Astrocyte of the spinal cord (primary cell): Measurements from ENCODE around the gene AKT2.

Experiments used
- DNase-seq: peaks from one replicate; pipeline ENCODE4 v3.0.0; 2011; ENCODE audit warnings: low read depth, low spot score
- H3K4me3 ChIP-seq: 2 replicates; pipeline ENCODE4 v1.5.1; 2011; ENCODE audit warnings: low read depth, mild to moderate bottlenecking, low read length, moderate library complexity
- CTCF ChIP-seq: IDR thresholded peaks from 2 replicates; pipeline ENCODE4 v1.5.1; 2012; ENCODE audit warnings: low read depth, mild to moderate bottlenecking, low read length, inconsistent platforms
- in situ Hi-C: cut with HindIII; loops from 2 replicates; pipeline ENCODE4 v1.10.0; 2017; ENCODE audit warnings: low sequenced_read_pairs

Gene AKT2

GRCh38 chr19:40246292-40247073, 38.7 kb downstream of the AKT2 start:
- no peak for DNase-seq
- in situ Hi-C loops: no loop called here

GRCh38 chr19:40245506-40246128, 39.5 kb downstream of the AKT2 start:
- DNase-seq: no peak
- in situ Hi-C loops: no loop called here
- H3K4me3 ChIP-seq: no peak overlapping the region
- no peak for TF ChIP-seq CTCF

More at GRCh38 chr19:40246292-40247073, 38.7 kb downstream of the AKT2 start:
- TF ChIP-seq CTCF: no peak
- H3K4me3 ChIP-seq: no peak overlapping the region

- DNase-seq: no peak
- TF ChIP-seq CTCF: no peak
- no peak overlapping the region for H3K4me3 ChIP-seq
- in situ Hi-C loops: no loop called here
These were observed 40.4 kb downstream of the AKT2 start for GRCh38 chr19:40244579-40245317.

GRCh38 chr19:40243181-40243580, 42.0 kb downstream of the AKT2 start:
- DNase-seq: no peak
- no peak for TF ChIP-seq CTCF
- no peak overlapping the region for H3K4me3 ChIP-seq
- in situ Hi-C loops: no loop called here

GRCh38 chr19:40242480-40242879, 42.7 kb downstream of the AKT2 start:
- in situ Hi-C loops: no loop called here
- H3K4me3 ChIP-seq: no peak overlapping the region

More at GRCh38 chr19:40242480-40242879, 42.7 kb downstream of the AKT2 start:
- DNase-seq: no peak
- TF ChIP-seq CTCF: no peak
